Liver (tissue), 9 donors: Measurements from ENCODE around the gene VWA3A. TPM values are rescaled to one million over a fixed set of nuclear protein-coding genes. Genes with fewer than 3 reads are reported as not detected.

Source experiments
- DNase-seq: peaks from one replicate; pipeline ENCODE4 v3.0.0-alpha.2; 2017; ENCODE audit warnings: low spot score
- H3K27ac ChIP-seq, 2 donors: one replicate each; pipeline ENCODE4 v1.7.0; 2013; ENCODE audit warnings: inconsistent platforms in 2 of 2, low read length in 2 of 2, control low read depth in 1 of 2, low read depth in 1 of 2, mild to moderate bottlenecking in 1 of 2
- H3K27me3 ChIP-seq, 4 donors: one replicate each; pipeline versions ENCODE4 v1.6.1 to v1.7.0; 2013; ENCODE audit warnings: low read length in 3 of 4, inconsistent platforms in 1 of 4, mild to moderate bottlenecking in 1 of 4, moderate library complexity in 1 of 4; ENCODE audit not compliant: control insufficient read depth in 4 of 4, insufficient read depth in 4 of 4
- H3K36me3 ChIP-seq, 4 donors: one replicate each; pipeline versions ENCODE4 v1.6.1 to v1.7.0; 2013; ENCODE audit warnings: low read length in 3 of 4, mild to moderate bottlenecking in 3 of 4, low read depth in 1 of 4, moderate library complexity in 1 of 4; ENCODE audit not compliant: control insufficient read depth in 4 of 4, insufficient read depth in 3 of 4
- H3K4me1 ChIP-seq, 4 donors: one replicate each; pipeline versions ENCODE4 v1.6.1 to v1.7.0; 2013; ENCODE audit warnings: low read length in 3 of 4, mild to moderate bottlenecking in 3 of 4, moderate library complexity in 1 of 4; ENCODE audit not compliant: control insufficient read depth in 4 of 4, insufficient read depth in 4 of 4
- H3K4me3 ChIP-seq, 3 donors: one replicate each; pipeline versions ENCODE4 v1.6.1 to v1.7.0; 2013; ENCODE audit warnings: low read length in 3 of 3, control low read depth in 1 of 3, low read depth in 1 of 3, mild to moderate bottlenecking in 1 of 3
- H3K9ac ChIP-seq, 2 donors: one replicate each; pipeline ENCODE4 v1.7.0; 2013; ENCODE audit warnings: low read length in 2 of 2, mild to moderate bottlenecking in 2 of 2, moderate library complexity in 2 of 2, control low read depth in 1 of 2, low read depth in 1 of 2
- H3K9me3 ChIP-seq, 4 donors: one replicate each; pipeline versions ENCODE4 v1.6.1 to v1.7.0; 2013; ENCODE audit warnings: low read length in 3 of 4; ENCODE audit not compliant: control insufficient read depth in 4 of 4
- ATF3 ChIP-seq: IDR thresholded peaks from 2 replicates; pipeline ENCODE4 v1.6.1; 2016; ENCODE audit warnings: antibody characterized with exemption
- CTCF ChIP-seq: fragments of 150-350 bp; IDR thresholded peaks from 2 replicates; pipeline ENCODE4 v1.5.1; 2017; ENCODE audit warnings: improper control_type of control experiment, low read depth, low read length; ENCODE audit not compliant: missing input control
- FOXA1 ChIP-seq: IDR thresholded peaks from 2 replicates; pipeline ENCODE4 v1.6.1; 2016; ENCODE audit warnings: antibody characterized with exemption
- FOXA2 ChIP-seq: IDR thresholded peaks from 2 replicates; pipeline ENCODE4 v1.6.1; 2016; ENCODE audit warnings: antibody characterized with exemption
- GABPA ChIP-seq, 2 donors: IDR thresholded peaks in 1 of 2; conservative IDR thresholded peaks in 1 of 2; 2 replicates each; pipeline ENCODE4 v1.6.1; 2016; ENCODE audit warnings: antibody characterized with exemption in 2 of 2, mild to moderate bottlenecking in 1 of 2, moderate library complexity in 1 of 2
- HNF4A ChIP-seq, 2 donors: conservative IDR thresholded peaks; 2 replicates each; pipeline ENCODE4 v1.6.1; 2016; ENCODE audit warnings: antibody characterized with exemption in 2 of 2, mild to moderate bottlenecking in 2 of 2
- HNF4G ChIP-seq: IDR thresholded peaks from 2 replicates; pipeline ENCODE4 v1.6.1; 2016; ENCODE audit warnings: antibody characterized with exemption
- NR2F2 ChIP-seq: IDR thresholded peaks from 2 replicates; pipeline ENCODE4 v1.6.1; 2016; ENCODE audit warnings: antibody characterized with exemption
- REST ChIP-seq: IDR thresholded peaks from 2 replicates; pipeline ENCODE4 v1.6.1; 2016; ENCODE audit warnings: antibody characterized with exemption, mild to moderate bottlenecking
- RXRA ChIP-seq, 2 donors: IDR thresholded peaks; 2 replicates each; pipeline ENCODE4 v1.6.1; 2017 to 2018; ENCODE audit warnings: antibody characterized with exemption in 2 of 2, mild to moderate bottlenecking in 1 of 2
- SP1 ChIP-seq: IDR thresholded peaks from 2 replicates; pipeline ENCODE4 v1.6.1; 2018; ENCODE audit warnings: antibody characterized with exemption, mild to moderate bottlenecking
- TAF1 ChIP-seq: conservative IDR thresholded peaks from 2 replicates; pipeline ENCODE4 v1.6.1; 2016; ENCODE audit warnings: antibody characterized with exemption, mild to moderate bottlenecking
- YY1 ChIP-seq: IDR thresholded peaks from 2 replicates; pipeline ENCODE4 v1.6.1; 2016; ENCODE audit warnings: antibody characterized with exemption, mild to moderate bottlenecking
- ZBTB33 ChIP-seq: IDR thresholded peaks from 2 replicates; pipeline ENCODE4 v1.6.1; 2016; ENCODE audit warnings: antibody characterized with exemption
- WGBS: extraction: QIAGEN DNeasy Blood & Tissue Kit; methylation state at CpG from one replicate; pipeline ENCODE4 v1.1.7; 2013; 5-methylcytosine and 5-hydroxymethylcytosine counted together
- polyA plus RNA-seq, 2 donors: library from polyadenylated mRNA; stranded (reverse) in 1 of 2; unstranded in 1 of 2; fragments of 200-250 nt in 1 of 2; fragments of >200 nt in 1 of 2; fragmentation: Nextera tagmentation in 1 of 2; extraction: Ambion mirVana in 1 of 2; gene quantifications; one replicate each; pipeline versions ENCODE4 v1.2.1 to v1.2.3, GENCODE V29; 2013 to 2015
- total RNA-seq, 2 donors: library from RNA; depleted of rRNA; stranded (reverse); fragments of >200 nt; gene quantifications; one replicate each; pipeline ENCODE4 v1.2.3, GENCODE V29; 2014
- donor health status: healthy.
- donor health status: healthy.
- donor health status: healthy.
- donor health status: healthy.
- donor health status: healthy.

Gene VWA3A
- total and polyA plus RNA-seq, 4 donors, result 0.05 to 0.17 TPM; not detected in 2

- no peak for TF ChIP-seq CTCF
- TF ChIP-seq TAF1, result no peak
These were observed 38.2 kb downstream of the VWA3A start (continued) for GRCh38 chr16:22130528-22130927.

- no peak overlapping the region for H3K9ac ChIP-seq
- H3K27me3 ChIP-seq, result no peaks in the 10 kb centered on the region
- H3K36me3 ChIP-seq, result no peaks in the 10 kb centered on the region
- no peak overlapping the region for H3K27ac ChIP-seq
- no peak for DNase-seq
- TF ChIP-seq ATF3 (no peak), SP1 (no peak), FOXA2 (no peak), RXRA (IDR thresholded peaks at IDR 0.05) (no peak), YY1 (no peak), ZBTB33 (no peak), NR2F2 (no peak), HNF4A (conservative IDR thresholded peaks at IDR 0.05) (no peak), TAF1 (no peak)
- H3K9me3 ChIP-seq, result no peaks in the 10 kb centered on the region
- 91% methylated on average over 10 of the region's 10 CpGs for WGBS
- no peak overlapping the region for H3K4me3 ChIP-seq
- H3K4me1 ChIP-seq, result no peaks in the 10 kb centered on the region
These were observed 40.5 kb downstream of the VWA3A start for GRCh38 chr16:22132801-22133200.

- no peak overlapping the region for H3K9ac ChIP-seq
- no peak for TF ChIP-seq FOXA1
- TF ChIP-seq YY1, result no peak
- no peak for TF ChIP-seq HNF4G
- no peak for TF ChIP-seq ATF3
- WGBS, result 66% methylated on average over 8 of the region's 8 CpGs
- H3K4me3 ChIP-seq, result no peak overlapping the region
- no peaks in the 10 kb centered on the region for H3K9me3 ChIP-seq
- H3K4me1 ChIP-seq, result no peaks in the 10 kb centered on the region
- no peaks in the 10 kb centered on the region for H3K27me3 ChIP-seq
- no peak for DNase-seq
- H3K36me3 ChIP-seq, result no peaks in the 10 kb centered on the region
- H3K27ac ChIP-seq, result no peak overlapping the region
These were observed 46.1 kb downstream of the VWA3A start for GRCh38 chr16:22138482-22138881.

GRCh38 chr16:22139008-22139407, 46.7 kb downstream of the VWA3A start:
- no peak for DNase-seq
- no peak overlapping the region for H3K9ac ChIP-seq
- TF ChIP-seq FOXA2, result no peak
- TF ChIP-seq RXRA (IDR thresholded peaks at IDR 0.05), result no peak
- TF ChIP-seq CTCF, result no peak
- no peak for TF ChIP-seq HNF4G
- TF ChIP-seq REST, result no peak
- TF ChIP-seq GABPA (IDR thresholded peaks at IDR 0.05 in 1 of 2, conservative IDR thresholded peaks at IDR 0.05 in 1 of 2), result no peak
- no peak for TF ChIP-seq FOXA1
- H3K27me3 ChIP-seq, result no peaks in the 10 kb centered on the region
- H3K4me3 ChIP-seq, result no peak overlapping the region
- H3K27ac ChIP-seq, result no peak overlapping the region
- no peaks in the 10 kb centered on the region for H3K4me1 ChIP-seq
- WGBS, result 67% methylated on average over 7 of the region's 7 CpGs
- no peaks in the 10 kb centered on the region for H3K9me3 ChIP-seq
- no peaks in the 10 kb centered on the region for H3K36me3 ChIP-seq
